HUES48 (cell line): ENCODE data around the gene HCRTR1.

Source experiments
- H3K27ac ChIP-seq: one replicate; pipeline ENCODE4 v1.7.0; 2013; ENCODE audit warnings: low read depth, low read length, inconsistent platforms
- H3K27me3 ChIP-seq: 2 replicates; pipeline ENCODE4 v1.6.1; 2013; ENCODE audit warnings: mild to moderate bottlenecking, low read length; ENCODE audit not compliant: control insufficient read depth, insufficient read depth
- H3K36me3 ChIP-seq: 2 replicates; pipeline ENCODE4 v1.6.1; 2013; ENCODE audit warnings: low read length; ENCODE audit not compliant: control insufficient read depth, insufficient read depth
- H3K4me1 ChIP-seq: 2 replicates; pipeline ENCODE4 v1.6.1; 2013; ENCODE audit warnings: mild to moderate bottlenecking, low read length; ENCODE audit not compliant: control insufficient read depth, insufficient read depth
- H3K4me3 ChIP-seq: 2 replicates; pipeline ENCODE4 v1.5.1; 2013; ENCODE audit warnings: mild to moderate bottlenecking, low read depth, low read length
- H3K9ac ChIP-seq: 2 replicates; pipeline ENCODE4 v1.6.1; 2013; ENCODE audit warnings: mild to moderate bottlenecking, low read depth, low read length, moderate library complexity
- H3K9me3 ChIP-seq: 2 replicates; pipeline ENCODE4 v1.6.1; 2013; ENCODE audit warnings: low read length; ENCODE audit not compliant: control insufficient read depth, insufficient read depth

Gene HCRTR1

DNA sequence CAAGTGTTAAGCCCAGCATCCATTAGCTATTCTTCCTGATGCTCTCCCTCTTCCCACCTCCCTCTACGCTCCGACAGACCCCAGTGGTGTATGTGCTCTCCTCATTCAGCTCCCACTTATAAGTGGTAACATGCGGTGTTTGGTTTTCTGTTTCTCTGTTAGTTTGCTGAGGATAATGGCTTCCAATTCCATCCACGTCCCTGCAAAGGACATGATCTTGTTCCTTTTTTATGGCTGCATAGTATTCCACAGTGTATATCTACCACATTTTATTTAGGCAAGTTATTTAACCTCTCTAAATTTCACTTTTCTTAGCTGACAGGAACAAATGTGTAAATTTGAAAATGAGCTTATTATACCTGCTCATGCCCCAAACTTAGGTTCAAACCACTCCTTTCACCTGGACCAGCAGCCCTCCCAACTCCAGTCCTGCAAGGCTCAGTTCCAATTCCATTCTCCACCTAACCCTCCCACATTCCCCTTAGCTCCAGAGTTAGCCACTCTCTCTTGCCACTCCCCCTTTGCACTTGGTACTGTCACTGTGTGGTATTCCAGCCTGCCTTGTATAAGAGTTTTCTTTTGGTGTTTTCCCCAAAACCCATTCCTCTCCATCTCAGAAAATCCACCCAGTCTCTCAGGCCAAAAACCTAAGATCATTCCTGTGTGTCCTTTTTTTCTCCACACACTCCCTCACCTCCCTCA is 28.9 kb downstream of the HCRTR1 start:
- no peaks in the 10 kb centered on the region for H3K36me3 ChIP-seq
- H3K9ac ChIP-seq: no peak overlapping the region
- peaks cover 13% of the 10 kb centered on the region; the same call in 1 of the 2 replicates for H3K4me1 ChIP-seq
- H3K4me3 ChIP-seq: no peak overlapping the region
- no peak overlapping the region for H3K27ac ChIP-seq
- no peaks in the 10 kb centered on the region for H3K27me3 ChIP-seq
- no peaks in the 10 kb centered on the region for H3K9me3 ChIP-seq

DNA sequence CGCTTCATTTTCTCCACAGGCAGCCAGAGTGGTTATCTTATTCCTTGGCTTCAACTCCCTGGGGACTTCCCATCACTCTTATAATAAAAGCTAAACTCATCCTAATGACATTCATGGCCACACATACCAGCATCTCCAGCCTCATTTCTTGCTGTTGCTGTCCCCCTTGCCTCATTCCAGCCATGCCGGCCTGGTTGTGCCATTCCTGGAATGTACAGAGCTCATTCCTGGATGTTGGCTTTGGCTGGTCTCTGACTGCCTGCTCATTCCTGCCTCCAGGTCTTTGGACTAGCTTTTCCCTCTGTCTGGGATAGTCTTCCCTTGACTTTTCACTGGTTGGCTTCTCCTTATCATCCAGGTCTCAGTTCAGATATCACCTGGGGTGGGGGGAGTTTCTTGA is 29.6 kb downstream of the HCRTR1 start:
- H3K27me3 ChIP-seq: no peaks in the 10 kb centered on the region

DNA sequence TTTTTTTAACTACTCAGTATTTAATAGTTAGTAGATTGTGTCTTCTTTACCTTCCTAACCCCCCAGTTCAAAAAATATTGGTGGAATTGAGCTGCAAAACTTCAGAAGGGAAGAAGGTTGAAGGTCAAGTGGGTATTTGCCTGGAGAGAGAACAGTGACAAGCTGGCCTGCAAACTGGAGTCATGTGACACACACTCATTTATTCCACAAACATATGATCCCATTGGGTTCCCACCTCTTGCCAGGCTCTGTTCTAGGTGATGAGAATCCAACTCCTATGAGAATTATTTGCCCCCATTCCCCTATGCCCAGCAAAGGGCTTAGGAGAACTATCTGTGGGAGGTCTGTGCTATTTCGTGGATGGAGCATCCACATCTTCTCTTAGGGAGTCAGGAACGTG is 30.7 kb downstream of the HCRTR1 start:
- no peak overlapping the region for H3K4me3 ChIP-seq
- H3K9ac ChIP-seq: no peak overlapping the region
- peaks cover 6% of the 10 kb centered on the region; the same call in 1 of the 2 replicates for H3K4me1 ChIP-seq
- no peaks in the 10 kb centered on the region for H3K9me3 ChIP-seq
- H3K27ac ChIP-seq: no peak overlapping the region
- H3K27me3 ChIP-seq: no peaks in the 10 kb centered on the region
- H3K36me3 ChIP-seq: no peaks in the 10 kb centered on the region

More for the DNA sequence above, 29.6 kb downstream of the HCRTR1 start:
- Histone ChIP-seq H3K4me1 (peaks cover 13% of the 10 kb centered on the region; the same call in 1 of the 2 replicates), H3K4me3 (no peak overlapping the region), H3K27ac (no peak overlapping the region), H3K9me3 (no peaks in the 10 kb centered on the region), H3K36me3 (no peaks in the 10 kb centered on the region), H3K9ac (no peak overlapping the region)

DNA sequence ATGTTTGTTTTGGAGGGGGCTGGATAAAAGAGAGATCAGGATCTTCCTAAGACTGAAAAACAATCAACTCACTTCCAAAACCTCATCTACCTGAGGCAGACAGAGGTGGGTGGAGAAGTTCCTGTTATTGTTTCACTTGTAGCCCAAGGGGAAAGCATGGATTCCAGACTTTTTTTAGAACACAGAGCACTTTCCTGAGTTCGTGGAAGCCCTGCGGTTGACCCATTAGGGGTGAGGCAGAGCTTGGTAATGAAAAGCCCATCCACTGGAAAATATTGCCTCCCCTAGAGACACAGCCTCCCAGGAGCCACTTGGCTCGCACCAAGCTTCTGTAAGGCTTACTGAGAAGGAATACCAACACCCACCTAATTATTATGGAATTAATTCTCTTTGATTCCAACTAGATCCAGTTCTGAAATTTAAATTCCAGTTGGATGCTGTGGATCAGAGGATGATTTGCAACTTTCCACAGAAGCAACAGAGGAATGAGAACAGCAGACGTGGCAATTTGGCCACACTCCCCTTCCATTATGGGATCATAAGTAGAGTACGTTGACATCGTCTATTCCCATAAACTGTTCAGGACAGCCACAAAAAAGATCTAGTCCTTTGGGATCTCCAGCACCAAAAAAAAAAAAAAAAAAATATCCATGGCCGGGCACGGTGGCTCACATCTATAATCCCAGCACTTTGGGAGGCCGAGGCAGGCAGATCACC is 31.3 kb downstream of the HCRTR1 start:
- Histone ChIP-seq H3K36me3 (no peaks in the 10 kb centered on the region), H3K27ac (no peak overlapping the region), H3K4me3 (no peak overlapping the region), H3K9me3 (no peaks in the 10 kb centered on the region), H3K4me1 (0 out of 2 replicates have a peak, but pooled peaks cover under 1% of the 10 kb centered on the region), H3K27me3 (no peaks in the 10 kb centered on the region), H3K9ac (no peak overlapping the region)

DNA sequence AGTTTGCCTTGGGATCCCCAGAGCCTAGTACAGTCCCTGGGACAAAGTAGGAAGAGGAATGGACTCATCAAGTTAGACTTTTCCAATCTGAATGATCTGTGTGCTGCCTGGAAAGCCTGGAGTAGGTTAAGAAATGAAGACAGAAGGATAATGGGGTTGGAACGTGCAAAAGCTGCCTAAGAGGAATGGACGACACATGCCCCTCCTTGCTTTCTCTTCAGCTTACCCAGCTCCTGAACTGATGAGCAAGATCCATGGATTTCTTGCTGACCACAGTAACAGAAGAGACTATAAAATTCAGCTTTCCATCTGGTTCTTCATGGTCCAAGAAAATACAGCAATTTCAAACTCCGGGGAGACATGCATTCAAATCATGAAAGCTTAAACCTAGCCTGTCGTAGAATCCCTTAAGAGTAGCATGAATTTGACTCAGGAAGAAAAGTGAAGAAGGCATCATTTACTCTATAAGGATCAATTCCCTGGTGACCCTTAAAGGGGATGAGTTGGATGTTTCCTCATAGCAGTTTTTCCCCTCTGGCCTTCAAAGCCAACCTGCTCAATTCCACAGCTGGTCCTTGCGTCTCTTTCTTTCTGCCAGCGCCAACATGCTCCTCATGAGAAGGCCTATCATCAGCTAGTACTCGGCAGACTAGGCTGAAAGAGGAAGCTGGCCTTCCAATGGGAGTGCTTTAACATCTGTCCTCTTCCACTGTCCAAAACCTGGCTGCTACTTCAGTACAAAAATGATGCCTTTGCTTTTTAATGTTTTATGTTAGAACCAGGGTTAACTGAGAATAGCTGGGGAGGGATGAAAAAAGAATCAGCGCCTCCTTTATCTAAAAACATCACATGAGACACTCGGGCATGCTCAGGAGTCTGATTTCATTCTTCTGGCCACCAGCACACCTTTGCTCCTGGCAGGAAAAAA is 32.9 kb downstream of the HCRTR1 start:
- Histone ChIP-seq H3K36me3 (no peaks in the 10 kb centered on the region), H3K9ac (no peak overlapping the region), H3K4me3 (no peak overlapping the region), H3K27ac (no peak overlapping the region), H3K9me3 (no peaks in the 10 kb centered on the region), H3K4me1 (no peaks in the 10 kb centered on the region), H3K27me3 (no peaks in the 10 kb centered on the region)

DNA sequence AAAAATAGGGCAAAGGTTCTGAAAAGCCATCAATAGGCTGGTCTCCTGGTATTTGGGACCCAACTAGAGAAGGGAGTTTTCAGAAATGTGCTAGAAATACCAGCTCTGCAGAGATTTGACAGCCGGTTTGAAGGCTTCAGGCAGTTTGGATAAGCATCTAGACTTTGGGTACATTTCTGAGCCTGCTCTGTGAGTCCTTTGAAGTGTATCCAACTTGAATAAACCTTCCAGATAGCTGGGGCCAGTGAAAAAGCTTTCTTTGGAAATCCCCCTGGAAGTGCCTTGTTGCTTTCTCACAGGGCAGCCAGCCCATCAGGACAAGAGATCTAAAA is 33.6 kb downstream of the HCRTR1 start:
- Histone ChIP-seq H3K9me3 (no peaks in the 10 kb centered on the region), H3K9ac (no peak overlapping the region), H3K27ac (no peak overlapping the region), H3K27me3 (no peaks in the 10 kb centered on the region), H3K4me1 (no peaks in the 10 kb centered on the region), H3K36me3 (no peaks in the 10 kb centered on the region), H3K4me3 (no peak overlapping the region)

DNA sequence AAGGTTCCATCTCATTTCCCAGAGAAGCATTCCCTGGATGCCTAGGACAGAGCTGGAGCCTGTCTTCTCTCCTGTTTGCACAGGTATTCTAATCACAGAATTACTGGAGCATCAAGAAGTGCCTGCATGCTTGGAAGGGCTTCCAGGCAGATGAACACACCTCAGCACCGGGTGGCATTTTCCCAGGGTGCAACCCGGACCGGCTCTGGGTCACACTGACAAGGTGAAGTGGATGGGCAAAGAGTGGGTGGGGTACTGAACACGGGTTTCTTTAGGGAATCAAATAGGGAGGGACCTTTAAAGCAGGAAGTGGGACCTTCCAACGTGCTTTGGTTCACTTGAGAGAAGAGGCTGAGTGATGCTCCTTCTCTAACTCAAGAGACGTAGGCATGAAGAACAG is 34.3 kb downstream of the HCRTR1 start:
- H3K9me3 ChIP-seq: no peaks in the 10 kb centered on the region
- H3K4me3 ChIP-seq: no peak overlapping the region
- H3K27ac ChIP-seq: no peak overlapping the region
- H3K27me3 ChIP-seq: no peaks in the 10 kb centered on the region
- no peaks in the 10 kb centered on the region for H3K36me3 ChIP-seq
- no peak overlapping the region for H3K9ac ChIP-seq
- H3K4me1 ChIP-seq: no peaks in the 10 kb centered on the region

DNA sequence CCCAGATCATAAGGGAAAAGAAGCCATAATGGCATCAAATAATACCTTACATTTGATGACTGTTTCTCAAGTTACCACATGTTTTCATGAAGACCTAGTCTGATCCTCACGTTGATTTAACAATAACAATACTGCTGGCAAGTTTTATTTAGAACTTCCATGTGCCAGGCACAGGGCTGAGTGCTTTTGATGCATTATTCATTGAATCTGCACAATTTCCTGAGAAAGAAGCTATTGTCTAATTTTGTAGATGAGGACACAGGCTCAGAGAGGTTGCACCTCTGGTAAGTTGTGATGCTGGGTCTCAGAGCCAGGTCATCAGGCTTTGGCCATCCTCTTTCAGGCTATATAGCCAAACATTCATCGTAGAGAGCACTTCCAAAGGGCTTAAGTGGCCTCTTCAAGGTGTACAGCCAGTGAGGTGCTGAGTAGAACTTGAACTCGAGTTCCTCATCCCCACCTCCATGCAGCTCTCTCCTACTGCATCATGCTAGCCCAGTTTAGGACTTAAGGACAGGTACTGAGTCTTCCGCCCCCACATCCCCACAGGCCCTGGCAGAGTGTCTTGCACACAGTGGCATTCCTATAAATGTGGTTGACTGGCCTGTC is 35.5 kb downstream of the HCRTR1 start:
- H3K36me3 ChIP-seq: no peaks in the 10 kb centered on the region
- H3K27ac ChIP-seq: no peak overlapping the region
- H3K4me3 ChIP-seq: no peak overlapping the region
- no peak overlapping the region for H3K9ac ChIP-seq
- no peaks in the 10 kb centered on the region for H3K27me3 ChIP-seq
- H3K4me1 ChIP-seq: no peaks in the 10 kb centered on the region
- no peaks in the 10 kb centered on the region for H3K9me3 ChIP-seq

DNA sequence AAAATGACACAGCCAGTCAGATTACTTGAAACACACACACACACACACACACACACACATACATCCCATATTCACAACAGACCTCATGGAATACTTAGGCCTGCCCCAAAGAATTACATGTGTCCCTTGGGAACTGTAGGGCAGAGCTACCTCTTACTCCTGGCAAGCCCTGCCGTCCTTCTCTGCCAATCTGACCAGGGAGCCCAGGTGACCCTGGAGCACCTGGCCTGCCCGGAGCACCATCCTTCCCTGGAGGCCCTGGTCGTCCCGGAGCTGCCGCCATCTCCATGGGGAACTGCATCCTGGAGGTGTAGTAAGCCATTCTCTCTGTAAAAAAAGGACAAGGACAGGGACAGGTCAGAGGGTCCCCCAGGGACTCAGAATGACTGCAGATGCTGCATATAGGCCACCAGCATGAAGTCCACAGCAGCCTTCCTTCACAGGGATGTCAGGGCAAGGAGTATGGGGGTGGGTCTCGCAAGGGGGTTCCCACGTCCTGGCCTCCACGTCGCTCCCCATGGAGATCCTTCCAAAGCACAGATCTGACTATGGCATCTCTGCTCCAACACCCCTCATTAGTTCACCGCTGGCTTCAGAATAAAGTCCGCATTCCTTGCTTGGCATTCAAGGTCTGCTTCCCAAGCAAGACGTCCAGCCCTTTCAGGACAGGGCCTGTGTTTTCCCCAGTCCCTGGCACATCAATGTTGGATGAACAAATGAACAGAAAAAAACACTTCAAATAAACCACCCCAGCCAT is 36.4 kb downstream of the HCRTR1 start:
- Histone ChIP-seq H3K9ac (no peak overlapping the region), H3K36me3 (no peaks in the 10 kb centered on the region), H3K27ac (no peak overlapping the region), H3K4me1 (no peaks in the 10 kb centered on the region), H3K27me3 (no peaks in the 10 kb centered on the region), H3K9me3 (no peaks in the 10 kb centered on the region), H3K4me3 (no peak overlapping the region)

DNA sequence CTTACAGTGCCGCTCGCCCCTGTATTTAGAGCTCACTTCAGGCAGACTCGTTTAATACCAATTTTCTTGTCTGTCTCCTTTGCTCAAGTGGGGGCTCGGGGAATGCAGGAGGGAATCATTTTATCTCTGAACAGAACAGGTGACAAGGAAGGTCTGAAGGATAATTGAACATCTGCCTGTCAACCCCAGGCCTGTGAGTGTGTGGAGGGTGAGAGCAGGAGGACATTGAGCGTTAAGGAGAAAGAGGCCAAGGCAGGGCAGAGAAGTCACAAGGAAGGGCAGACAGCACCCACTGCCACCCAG is 36.9 kb downstream of the HCRTR1 start:
- Histone ChIP-seq H3K4me3 (no peak overlapping the region), H3K27ac (no peak overlapping the region), H3K9me3 (no peaks in the 10 kb centered on the region), H3K27me3 (no peaks in the 10 kb centered on the region), H3K36me3 (no peaks in the 10 kb centered on the region), H3K4me1 (no peaks in the 10 kb centered on the region), H3K9ac (no peak overlapping the region)
